ENCODE data around the gene ZNF425. TPM values are rescaled to one million over a fixed set of nuclear protein-coding genes. Genes with fewer than 3 reads are reported as not detected.
A peak's percentile ranks its signal among the peaks of the same experiment; 100 is the strongest.

ZNF425 gene
- polyA plus RNA-seq, 3 donors, result 0.15 to 0.17 TPM; not detected in 1

GRCh38 chr7:149147752-149148653 lies 21.9 kb upstream of the ZNF425 start:
- Mint-ChIP-seq H3K9me3 (peaks cover 0 to 3% (median 0%) of the 10 kb centered on the region in 7 donors), H3K4me1 (peaks cover 26% of the 10 kb centered on the region), H3K27ac (peak overlapping the region; percentile 46 to 81 (median 68)), H3K4me3 (peak overlapping the region; percentile 88 to 95), H3K27me3 (ENCODE audit: low read depth in 3 of 3) (no peaks in the 10 kb centered on the region), H3K36me3 (peaks cover 7 to 11% of the 10 kb centered on the region in 2 donors)
- peak overlapping the region; percentile 88 for H3K4me2 ChIP-seq (replicated peaks; ENCODE audit: extremely low read depth, low read length, poor library complexity, severe bottlenecking)
- peak; percentile 29 to 51 (median 42) for DNase-seq
- H3K79me2 ChIP-seq (ENCODE audit: insufficient read depth, low read length), result peaks cover 46% of the 10 kb centered on the region
- peak overlapping the region; percentile 90 for H2AFZ ChIP-seq (ENCODE audit: insufficient read depth, low read depth, low read length, poor library complexity, severe bottlenecking)
- H3K9me3 ChIP-seq (replicated peaks in 1 of 2; ENCODE audit: control insufficient read depth in 1 of 2, insufficient read depth in 1 of 2, low read length in 2 of 2), result no peaks in the 10 kb centered on the region
- H3K36me3 ChIP-seq (replicated peaks in 1 of 2; ENCODE audit: control insufficient read depth in 1 of 2, insufficient read depth in 2 of 2, low read length in 2 of 2), result peaks cover 4% of the 10 kb centered on the region in 2 donors
- H4K20me1 ChIP-seq (ENCODE audit: insufficient read depth, low read length), result peaks cover 23% of the 10 kb centered on the region
- WGBS (ENCODE audit: insufficient coverage), result under 1% methylated on average over 85 of the region's 86 CpGs
- H3K27me3 ChIP-seq (ENCODE audit: control insufficient read depth in 2 of 2, insufficient read depth in 2 of 2, low read length in 2 of 2), result no peaks in the 10 kb centered on the region
- H3K9ac ChIP-seq (ENCODE audit: insufficient read depth, low read length, poor library complexity, severe bottlenecking), result peak overlapping the region; percentile 89
- peak overlapping the region; percentile 62 to 86 for H3K27ac ChIP-seq (ENCODE audit: low read depth in 1 of 2, low read length in 2 of 2)
- peak overlapping the region; percentile 62 to 84 (median 82) for H3K4me3 ChIP-seq (replicated peaks in 1 of 3; ENCODE audit: low read depth in 2 of 3, low read length in 3 of 3)
- peaks cover 15 to 16% of the 10 kb centered on the region in 2 donors for H3K4me1 ChIP-seq (ENCODE audit: control insufficient read depth in 1 of 2, insufficient read depth in 2 of 2, low read length in 2 of 2)
- TF ChIP-seq, protein P1, sequence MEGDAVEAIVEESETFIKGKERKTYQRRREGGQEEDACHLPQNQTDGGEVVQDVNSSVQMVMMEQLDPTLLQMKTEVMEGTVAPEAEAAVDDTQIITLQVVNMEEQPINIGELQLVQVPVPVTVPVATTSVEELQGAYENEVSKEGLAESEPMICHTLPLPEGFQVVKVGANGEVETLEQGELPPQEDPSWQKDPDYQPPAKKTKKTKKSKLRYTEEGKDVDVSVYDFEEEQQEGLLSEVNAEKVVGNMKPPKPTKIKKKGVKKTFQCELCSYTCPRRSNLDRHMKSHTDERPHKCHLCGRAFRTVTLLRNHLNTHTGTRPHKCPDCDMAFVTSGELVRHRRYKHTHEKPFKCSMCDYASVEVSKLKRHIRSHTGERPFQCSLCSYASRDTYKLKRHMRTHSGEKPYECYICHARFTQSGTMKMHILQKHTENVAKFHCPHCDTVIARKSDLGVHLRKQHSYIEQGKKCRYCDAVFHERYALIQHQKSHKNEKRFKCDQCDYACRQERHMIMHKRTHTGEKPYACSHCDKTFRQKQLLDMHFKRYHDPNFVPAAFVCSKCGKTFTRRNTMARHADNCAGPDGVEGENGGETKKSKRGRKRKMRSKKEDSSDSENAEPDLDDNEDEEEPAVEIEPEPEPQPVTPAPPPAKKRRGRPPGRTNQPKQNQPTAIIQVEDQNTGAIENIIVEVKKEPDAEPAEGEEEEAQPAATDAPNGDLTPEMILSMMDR (IDR thresholded peaks at IDR 0.05), result no peak
- intact Hi-C loops (cut with micrococcal nuclease), result loop anchor here (1.0 to 5.0 kb wide), 3 partner anchors 21 to 121 kb away; partner anchors contain the start of genes PDIA4 (in 1 of the 2) and ZNF425 (in 1 of the 2)

- peaks cover 15 to 16% of the 10 kb centered on the region in 2 donors for H3K4me1 ChIP-seq (ENCODE audit: control insufficient read depth in 1 of 2, insufficient read depth in 2 of 2, low read length in 2 of 2)
- H3K4me3 Mint-ChIP-seq, result peak within 1 kb of the TSS; percentile 95 to 96
- peak within 1 kb of the TSS; percentile 62 to 84 (median 82) for H3K4me3 ChIP-seq (replicated peaks in 1 of 3; ENCODE audit: low read depth in 2 of 3, low read length in 3 of 3)
- H3K79me2 ChIP-seq (ENCODE audit: insufficient read depth, low read length), result peaks cover 40% of the 10 kb centered on the region
- H3K9ac ChIP-seq (ENCODE audit: insufficient read depth, low read length, poor library complexity, severe bottlenecking), result peak within 1 kb of the TSS; percentile 89
- peaks cover 26% of the 10 kb centered on the region for H3K4me1 Mint-ChIP-seq
- peak within 1 kb of the TSS; percentile 90 to 97 (median 93) for H3K27ac Mint-ChIP-seq
- TF ChIP-seq, protein P1 (IDR thresholded peaks at IDR 0.05), result peak; percentile 95
- intact Hi-C loops (cut with micrococcal nuclease), result loop anchor here (1.0 to 5.0 kb wide), 3 partner anchors 20 to 120 kb away; partner anchors contain the start of genes PDIA4 (in 1 of the 2) and ZNF425 (in 1 of the 2)
- peaks cover 23% of the 10 kb centered on the region for H4K20me1 ChIP-seq (ENCODE audit: insufficient read depth, low read length)
- H3K27me3 ChIP-seq (ENCODE audit: control insufficient read depth in 2 of 2, insufficient read depth in 2 of 2, low read length in 2 of 2), result no peaks in the 10 kb centered on the region
- peak; percentile 79 to 88 (median 82) for DNase-seq
- WGBS (ENCODE audit: insufficient coverage), result under 1% methylated on average over 74 of the region's 79 CpGs
- peak within 1 kb of the TSS; percentile 90 for H2AFZ ChIP-seq (ENCODE audit: insufficient read depth, low read depth, low read length, poor library complexity, severe bottlenecking)
- H3K9me3 ChIP-seq (replicated peaks in 1 of 2; ENCODE audit: control insufficient read depth in 1 of 2, insufficient read depth in 1 of 2, low read length in 2 of 2), result no peaks in the 10 kb centered on the region
- peak within 1 kb of the TSS; percentile 88 for H3K4me2 ChIP-seq (replicated peaks; ENCODE audit: extremely low read depth, low read length, poor library complexity, severe bottlenecking)
- H3K27me3 Mint-ChIP-seq (ENCODE audit: low read depth in 3 of 3), result no peaks in the 10 kb centered on the region
- peaks cover 3 to 7% of the 10 kb centered on the region in 2 donors for H3K36me3 Mint-ChIP-seq
- H3K9me3 Mint-ChIP-seq, result peaks cover 0 to 3% (median 0%) of the 10 kb centered on the region in 7 donors
- H3K27ac ChIP-seq (ENCODE audit: low read depth in 1 of 2, low read length in 2 of 2), result peak within 1 kb of the TSS; percentile 62 to 86
- peaks cover 0 to 4% of the 10 kb centered on the region in 2 donors for H3K36me3 ChIP-seq (replicated peaks in 1 of 2; ENCODE audit: control insufficient read depth in 1 of 2, insufficient read depth in 2 of 2, low read length in 2 of 2)
These were observed 21.1 kb upstream of the ZNF425 start, which contains the start of gene ZNF398 for GRCh38 chr7:149147072-149147751. ZNF398 (plus strand) TSS chr7:149147453; CDS start chr7:149147743, 290 bp downstream.
